GM23248 (cell line): ENCODE data around the gene AGAP2.

Experiments used
- EZH2 ChIP-seq: fragments of 200-600 bp; sonication (generic); IDR thresholded peaks from 2 replicates; pipeline ENCODE4 v1.6.1; 2018; ENCODE audit warnings: antibody characterized with exemption, mild to moderate bottlenecking; ENCODE audit not compliant: insufficient read depth, poor library complexity, severe bottlenecking
- EZH2phosphoT487 ChIP-seq: fragments of 200-600 bp; sonication (generic); IDR thresholded peaks from 2 replicates; pipeline ENCODE4 v1.6.1; 2018; ENCODE audit warnings: antibody characterized with exemption, moderate library complexity, mild to moderate bottlenecking, low read depth; ENCODE audit not compliant: insufficient read depth

- TF ChIP-seq EZH2phosphoT487 (no peak), EZH2 (no peak)
Measured at GRCh38 chr12:57758552-57759359, 20.2 kb upstream of the AGAP2 start.
